NCI-H1436 treated with DMSO at 0.1 percent for 48 hours (cell line): ENCODE data around the gene TP53TG3B.
"Not testable (repeated sequence)": the region's sequence is repeated elsewhere in the genome, so short reads cannot be mapped to it uniquely, and the experiment has no call there.

Experiments
- DNase-seq: peaks from one replicate; lab custom pipeline; 2025; lab: John Stamatoyannopoulos, UW

The TP53TG3B gene

GRCh38 chr16:33360541-33360940 lies at the start of gene TP53TG3B:
Gene TP53TG3B, plus strand, starts transcription at chr16:33360841. Its CDS starts 68 bp downstream, at chr16:33360909.
- not testable (repeated sequence) for DNase-seq

GRCh38 chr16:33336226-33337012 lies 24.2 kb upstream of the TP53TG3B start:
- not testable (repeated sequence) for DNase-seq

- not testable (repeated sequence) for DNase-seq
Observed at GRCh38 chr16:33337627-33338542, 22.8 kb upstream of the TP53TG3B start.

- DNase-seq: not testable (repeated sequence)
Observed at GRCh38 chr16:33338543-33338951, 22.1 kb upstream of the TP53TG3B start.

GRCh38 chr16:33339093-33340061 lies 21.3 kb upstream of the TP53TG3B start:
- DNase-seq: not testable (repeated sequence)
